Cerebellar cortex (tissue), 1 donor: Measurements from ENCODE around the gene RASSF10.

Experiments used
- DNase-seq: peaks from one replicate; pipeline ENCODE4 v3.0.0-alpha.2; 2015; ENCODE audit warnings: low spot score

Gene RASSF10

GRCh38 chr11:13061294-13061990 is 52.3 kb downstream of the RASSF10 start:
- DNase-seq: no peak
